NB4 (cell line): Measurements from ENCODE around the gene KIF1A.

Source experiments
- POLR2A ChIP-seq: IDR thresholded peaks from 2 replicates; pipeline ENCODE4 v1.6.1; 2011; ENCODE audit warnings: mild to moderate bottlenecking; ENCODE audit not compliant: insufficient read length; ENCODE audit errors: extremely low read depth
- TF ChIP-seq, protein P1 (sequence below): IDR thresholded peaks from one replicate; pipeline ENCODE4 v1.5.1; 2012; ENCODE audit warnings: low read depth, low read length

- TF ChIP-seq, protein P1, sequence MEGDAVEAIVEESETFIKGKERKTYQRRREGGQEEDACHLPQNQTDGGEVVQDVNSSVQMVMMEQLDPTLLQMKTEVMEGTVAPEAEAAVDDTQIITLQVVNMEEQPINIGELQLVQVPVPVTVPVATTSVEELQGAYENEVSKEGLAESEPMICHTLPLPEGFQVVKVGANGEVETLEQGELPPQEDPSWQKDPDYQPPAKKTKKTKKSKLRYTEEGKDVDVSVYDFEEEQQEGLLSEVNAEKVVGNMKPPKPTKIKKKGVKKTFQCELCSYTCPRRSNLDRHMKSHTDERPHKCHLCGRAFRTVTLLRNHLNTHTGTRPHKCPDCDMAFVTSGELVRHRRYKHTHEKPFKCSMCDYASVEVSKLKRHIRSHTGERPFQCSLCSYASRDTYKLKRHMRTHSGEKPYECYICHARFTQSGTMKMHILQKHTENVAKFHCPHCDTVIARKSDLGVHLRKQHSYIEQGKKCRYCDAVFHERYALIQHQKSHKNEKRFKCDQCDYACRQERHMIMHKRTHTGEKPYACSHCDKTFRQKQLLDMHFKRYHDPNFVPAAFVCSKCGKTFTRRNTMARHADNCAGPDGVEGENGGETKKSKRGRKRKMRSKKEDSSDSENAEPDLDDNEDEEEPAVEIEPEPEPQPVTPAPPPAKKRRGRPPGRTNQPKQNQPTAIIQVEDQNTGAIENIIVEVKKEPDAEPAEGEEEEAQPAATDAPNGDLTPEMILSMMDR, result peak; percentile 18
- no peak for TF ChIP-seq POLR2A
Observed at GRCh38 chr2:240742602-240743095, 77.4 kb downstream of the KIF1A start.
